CD4-positive, alpha-beta T cell treated with Interleukin-6 for 4 hours (primary cell): ENCODE data around the gene CENPP.
A peak's percentile ranks its signal among the peaks of the same experiment; 100 is the strongest.
"Not testable (repeated sequence)": the region's sequence is repeated elsewhere in the genome, so short reads cannot be mapped to it uniquely, and the experiment has no call there.

Experiments used
- DNase-seq: peaks from one replicate; pipeline ENCODE4 v3.0.0-alpha.2; 2020; ENCODE audit warnings: mixed read lengths

CENPP gene

DNA sequence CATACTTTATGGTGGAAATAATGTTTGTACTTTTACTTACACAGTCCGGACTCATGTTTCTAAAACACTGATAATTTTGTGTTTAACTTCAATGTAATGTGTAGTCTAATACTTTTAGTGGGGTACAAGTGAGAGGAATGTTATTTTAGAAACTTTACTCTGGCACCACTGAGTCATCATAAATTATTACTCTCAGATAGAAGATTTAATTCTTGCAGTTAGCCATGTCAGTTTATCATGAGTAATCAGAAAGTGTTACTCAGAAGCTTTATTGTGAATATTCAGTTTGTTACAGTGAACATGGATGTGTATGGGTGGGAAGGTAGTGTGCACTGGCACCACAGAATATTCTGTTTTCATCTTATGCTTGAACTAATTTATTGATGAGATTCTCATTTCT lies 58.6 kb downstream of the CENPP start:
- no peak for DNase-seq

DNA sequence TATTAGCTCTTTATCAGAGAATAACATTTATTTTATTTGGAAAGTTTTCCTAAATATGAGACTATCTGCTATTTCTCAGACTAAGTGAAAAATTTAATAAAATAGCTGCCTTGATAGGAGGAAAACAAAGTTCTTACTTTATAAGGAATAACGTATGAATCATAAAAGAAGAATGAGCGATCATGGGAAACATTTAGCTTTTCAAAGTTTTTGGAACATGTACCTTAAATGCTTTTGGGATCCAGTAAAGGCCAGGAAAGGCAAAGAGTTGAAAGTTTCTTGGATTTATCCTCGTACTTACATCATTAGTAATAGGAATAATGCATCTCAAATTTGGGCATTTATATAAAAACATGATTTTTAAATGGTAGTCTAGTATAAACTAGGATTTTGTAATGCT lies 59.2 kb downstream of the CENPP start:
- DNase-seq, result no peak

DNA sequence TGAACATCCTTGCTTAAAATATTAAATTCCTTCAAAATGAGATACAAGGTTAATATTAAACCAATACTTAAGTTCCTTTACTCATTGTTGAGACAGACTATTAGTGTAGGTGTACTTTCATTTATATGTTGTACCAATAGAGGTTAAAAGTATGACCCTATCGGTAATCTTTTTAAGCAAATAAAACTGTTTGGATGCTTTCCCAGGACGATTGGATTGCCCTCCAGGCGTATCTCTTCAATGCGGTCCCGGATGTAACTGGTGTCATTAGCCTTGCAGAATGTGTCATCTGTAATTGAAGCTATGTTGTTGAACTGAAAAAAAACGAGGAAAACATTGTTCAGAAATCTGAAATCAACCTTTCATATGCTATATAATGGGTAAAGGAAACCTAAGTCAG lies 59.7 kb downstream of the CENPP start:
- DNase-seq, result no peak

DNA sequence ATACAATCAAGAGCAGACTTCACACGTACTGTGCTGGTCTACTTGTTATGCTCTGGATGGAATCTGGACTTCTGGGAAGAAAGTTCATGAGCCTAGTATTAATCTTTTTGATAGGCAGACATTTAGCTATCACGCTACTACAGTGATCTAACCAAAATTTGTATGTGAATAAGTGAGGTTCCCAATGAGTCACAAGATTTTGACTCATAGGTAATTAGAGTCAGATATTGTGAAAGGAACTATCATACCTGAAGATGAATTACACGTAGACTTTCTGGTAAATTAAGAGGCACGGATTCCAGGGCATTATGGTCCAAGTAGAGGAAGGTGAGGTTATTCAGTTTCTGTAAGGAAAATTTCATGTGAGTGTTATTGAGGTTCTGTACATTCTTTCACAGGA lies 60.2 kb downstream of the CENPP start:
- no peak for DNase-seq

DNA sequence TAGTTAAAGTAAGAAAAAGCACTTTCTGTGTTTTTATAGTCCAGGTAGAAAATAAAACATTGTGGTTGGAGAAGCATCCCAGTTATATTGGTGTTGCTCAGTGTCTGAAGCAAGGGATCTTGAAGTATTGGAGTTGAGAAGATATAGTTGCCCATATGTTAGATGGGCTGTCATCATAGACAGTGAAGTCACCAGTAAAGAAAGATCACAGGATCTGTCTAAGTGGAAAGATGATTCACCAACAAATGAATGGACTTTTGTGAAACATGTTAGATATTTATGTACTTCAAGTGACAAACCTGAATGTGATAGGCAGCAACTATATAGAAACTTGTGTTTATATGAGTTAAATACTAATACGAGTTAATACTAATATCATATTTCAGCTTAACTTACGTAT lies 66.9 kb downstream of the CENPP start:
- DNase-seq, result no peak

DNA sequence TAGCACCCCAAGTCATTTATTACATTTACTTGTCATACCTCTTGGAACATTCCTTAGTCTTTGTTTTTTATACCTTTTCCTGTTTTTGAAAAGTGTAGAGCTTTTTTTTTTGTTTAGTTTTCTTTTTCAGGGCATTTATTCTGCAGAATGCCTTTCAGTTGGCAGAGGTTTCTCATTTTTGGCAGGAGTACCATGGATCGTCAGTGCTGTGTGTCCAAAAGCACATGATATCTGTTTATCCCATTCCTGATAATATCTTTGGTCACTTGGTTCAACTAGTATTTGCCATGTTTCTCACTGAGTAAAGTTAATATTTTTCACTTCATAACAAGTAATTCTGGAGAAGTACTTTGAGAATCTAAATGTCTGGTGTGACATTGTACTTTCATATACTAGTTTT lies 67.9 kb downstream of the CENPP start:
- no peak for DNase-seq

DNA sequence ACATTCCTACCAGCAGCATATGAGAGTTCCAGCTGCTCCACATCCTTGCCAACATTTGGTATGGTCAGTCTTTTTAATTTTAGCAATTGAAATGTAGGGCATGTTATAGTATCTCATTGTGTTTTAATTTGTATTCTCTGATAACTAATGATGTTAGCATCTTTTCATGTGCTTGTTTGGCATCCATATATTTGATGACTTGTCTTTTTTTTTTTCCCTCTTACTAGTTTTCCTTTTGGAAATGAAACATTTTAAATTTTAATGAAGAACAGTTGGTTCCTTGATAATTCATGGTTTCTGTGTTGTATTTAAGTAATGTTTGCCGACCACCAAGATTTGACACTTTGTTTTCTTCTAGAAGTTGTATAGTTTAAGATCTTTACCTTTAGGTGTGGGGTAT lies 69.9 kb downstream of the CENPP start:
- no peak for DNase-seq

DNA sequence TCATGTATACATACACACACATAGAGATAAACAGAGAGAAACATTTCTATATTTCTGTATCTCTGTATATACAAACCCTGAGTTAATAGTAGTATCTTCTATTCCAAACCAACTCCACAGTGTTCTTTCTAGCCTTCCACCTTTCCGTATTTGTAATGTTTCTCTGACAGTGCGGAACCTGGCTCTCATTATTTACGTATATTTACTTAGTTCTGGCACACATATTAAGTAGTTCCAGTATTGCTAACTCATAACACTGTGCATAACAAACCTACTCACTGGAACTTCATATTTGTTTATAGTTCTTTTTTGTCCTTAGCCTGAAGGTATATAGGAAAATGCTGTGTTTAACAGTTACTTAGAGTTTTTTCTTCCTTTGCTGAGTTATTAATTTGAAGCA lies 72.1 kb downstream of the CENPP start:
- DNase-seq, result no peak

DNA sequence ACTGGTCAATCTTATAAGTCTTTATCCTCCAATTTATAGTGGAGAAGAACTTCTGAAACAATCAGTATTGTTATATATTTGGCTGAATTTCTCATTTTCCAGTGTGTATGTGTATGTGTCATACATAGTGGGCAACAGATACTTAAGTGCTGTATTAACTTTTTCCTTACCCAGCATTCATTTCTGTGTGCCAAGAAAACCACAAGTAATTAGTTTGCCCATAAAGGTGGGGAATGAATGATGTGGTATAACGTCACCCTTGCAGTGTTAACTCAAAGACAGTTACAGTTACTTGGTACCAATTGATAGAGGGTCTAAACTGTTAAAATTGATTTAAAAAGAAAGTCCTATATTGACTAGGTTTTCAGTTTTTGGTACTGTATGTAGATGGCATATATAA lies 76.6 kb downstream of the CENPP start:
- DNase-seq, result no peak

DNA sequence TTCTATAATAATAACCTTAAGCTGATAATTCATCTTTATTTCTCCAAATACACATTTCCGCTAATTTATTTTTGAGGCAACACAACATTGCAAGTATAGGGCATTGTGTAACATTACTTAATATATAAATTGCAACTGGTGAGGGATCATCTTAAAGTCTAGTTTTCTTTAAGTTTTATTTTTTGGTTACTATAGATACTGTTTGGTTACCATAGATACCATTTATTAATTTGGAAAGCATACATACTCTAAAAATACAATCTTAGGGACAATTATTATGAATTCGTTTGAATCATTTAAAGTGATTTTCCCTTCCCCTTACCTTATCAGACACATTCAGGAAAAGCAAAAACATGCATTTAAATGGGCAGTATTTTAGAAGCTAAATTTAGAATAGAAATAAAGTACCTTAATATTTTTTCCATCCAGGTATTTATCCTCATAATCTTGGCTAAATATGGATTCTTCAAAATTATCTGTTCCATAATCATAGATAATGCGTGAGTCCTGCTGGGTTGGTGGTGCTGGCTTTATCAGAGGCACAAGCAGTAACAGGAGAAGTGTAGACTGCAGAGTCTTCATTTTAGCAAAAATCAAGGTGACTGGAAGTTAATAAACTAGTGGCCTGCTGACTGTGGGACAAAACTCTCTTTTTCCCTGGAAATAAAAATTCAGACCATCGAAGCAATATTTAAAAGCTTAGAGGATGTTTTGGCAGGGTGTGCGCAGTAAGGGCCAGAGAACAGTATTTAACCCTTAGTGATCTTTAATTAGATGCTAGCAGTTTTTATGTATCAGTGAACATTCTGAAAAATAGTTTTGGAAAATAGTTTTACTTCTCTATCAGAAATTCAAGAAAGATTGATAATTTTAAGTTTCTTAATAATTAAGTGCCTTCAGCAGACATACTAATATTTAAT lies 77.3 kb downstream of the CENPP start:
- no peak for DNase-seq

DNA sequence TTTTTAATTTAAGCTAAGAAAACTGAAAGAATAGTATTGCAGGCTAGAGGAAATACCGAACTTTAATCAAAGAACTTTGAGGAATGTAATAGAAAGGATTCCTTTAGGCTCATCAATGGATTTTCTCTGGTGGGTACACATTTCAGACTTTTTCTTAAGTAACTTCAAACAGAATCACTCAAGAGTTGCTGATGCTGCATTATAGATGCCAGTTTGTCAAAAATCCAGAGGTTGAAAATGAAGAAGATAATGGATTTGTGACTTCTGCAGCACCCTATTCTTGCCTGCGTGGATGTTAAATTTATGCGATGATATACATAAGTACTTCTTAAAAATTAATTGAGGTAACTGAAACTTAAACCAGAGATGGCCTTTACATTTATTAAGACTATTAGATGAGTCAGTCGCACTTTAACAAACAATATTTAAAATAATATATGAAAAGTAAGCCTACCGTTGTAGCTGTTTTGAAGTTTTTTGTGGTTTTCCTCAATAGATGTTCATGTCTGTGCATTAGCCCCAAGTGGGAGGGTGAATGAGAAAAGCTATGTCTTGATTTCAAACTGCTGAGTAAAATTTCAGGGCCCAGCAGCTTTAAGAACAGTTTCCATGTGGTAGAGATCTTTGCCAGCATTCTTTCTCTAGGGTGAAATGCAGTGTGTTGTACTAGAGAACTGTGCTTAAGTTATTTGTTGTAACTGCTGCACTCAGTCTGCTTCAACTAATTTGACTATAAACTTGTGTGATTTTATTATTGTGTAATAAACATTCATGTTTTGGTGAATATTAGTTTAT lies 78.5 kb downstream of the CENPP start, which contains the start of gene OGN:
TSS of gene OGN (minus strand) at position 537 of the 795 bp plus-strand sequence. CDS start 1,171 bp downstream, outside the sequence.
- DNase-seq, result no peak

DNA sequence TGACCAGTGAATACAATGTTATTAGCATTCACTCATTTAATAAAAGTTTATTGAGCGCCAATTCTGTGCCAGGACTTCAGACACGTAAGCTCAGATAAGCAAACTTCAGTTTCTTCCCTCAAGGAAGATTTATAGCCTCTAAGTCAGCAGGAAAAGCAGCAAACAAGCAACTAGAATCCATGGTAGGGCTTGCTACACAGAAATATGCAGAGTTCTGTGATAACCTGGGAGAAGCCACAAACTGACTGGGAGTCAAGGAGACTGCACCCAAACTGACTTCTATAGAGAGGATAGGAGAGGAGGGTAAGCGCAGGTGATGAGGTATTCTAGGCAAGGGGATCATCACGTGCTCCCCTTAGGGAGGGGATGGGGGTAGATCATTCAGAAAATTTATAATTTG lies 80.1 kb downstream of the CENPP start:
- DNase-seq, result no peak

DNA sequence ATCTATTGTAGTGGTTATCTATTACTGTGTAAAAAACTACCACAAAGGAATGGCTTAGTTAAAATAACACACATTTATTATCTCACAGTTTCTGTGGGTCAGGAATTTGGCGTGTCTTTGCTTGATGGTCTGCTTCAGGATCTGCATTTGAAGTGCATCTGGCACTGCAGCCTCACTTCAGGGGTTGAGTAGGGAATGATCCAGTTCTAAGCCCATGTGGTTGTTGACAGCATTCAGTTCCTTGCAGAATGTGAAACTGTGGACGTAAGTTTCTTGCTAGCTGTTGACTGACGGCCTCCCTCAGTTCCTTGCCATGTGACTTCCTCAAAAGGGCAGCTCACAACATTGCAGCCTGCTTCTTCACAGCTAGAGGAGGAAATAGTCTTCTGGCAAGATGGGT lies 80.7 kb downstream of the CENPP start:
- peak; percentile 52 for DNase-seq

DNA sequence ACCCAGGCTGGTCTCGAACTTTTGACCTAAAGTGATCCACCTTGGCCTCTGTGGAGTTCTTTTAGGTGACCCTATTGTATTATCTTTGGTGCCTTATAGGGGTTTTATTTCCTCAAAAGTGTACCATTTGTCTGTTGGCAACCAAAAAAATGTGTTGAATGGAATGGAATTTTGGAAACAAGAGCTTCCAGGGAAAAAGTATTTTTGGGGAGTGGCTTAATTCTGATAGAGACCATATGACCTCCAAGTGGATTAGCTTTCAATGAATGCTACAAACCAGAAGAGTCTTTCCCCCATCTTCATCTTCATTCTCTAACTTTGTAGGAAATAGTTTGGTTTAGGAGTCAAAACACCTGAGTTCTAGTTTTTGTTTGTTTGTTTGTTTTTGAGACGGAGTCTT lies 82.1 kb downstream of the CENPP start:
- DNase-seq, result no peak

DNA sequence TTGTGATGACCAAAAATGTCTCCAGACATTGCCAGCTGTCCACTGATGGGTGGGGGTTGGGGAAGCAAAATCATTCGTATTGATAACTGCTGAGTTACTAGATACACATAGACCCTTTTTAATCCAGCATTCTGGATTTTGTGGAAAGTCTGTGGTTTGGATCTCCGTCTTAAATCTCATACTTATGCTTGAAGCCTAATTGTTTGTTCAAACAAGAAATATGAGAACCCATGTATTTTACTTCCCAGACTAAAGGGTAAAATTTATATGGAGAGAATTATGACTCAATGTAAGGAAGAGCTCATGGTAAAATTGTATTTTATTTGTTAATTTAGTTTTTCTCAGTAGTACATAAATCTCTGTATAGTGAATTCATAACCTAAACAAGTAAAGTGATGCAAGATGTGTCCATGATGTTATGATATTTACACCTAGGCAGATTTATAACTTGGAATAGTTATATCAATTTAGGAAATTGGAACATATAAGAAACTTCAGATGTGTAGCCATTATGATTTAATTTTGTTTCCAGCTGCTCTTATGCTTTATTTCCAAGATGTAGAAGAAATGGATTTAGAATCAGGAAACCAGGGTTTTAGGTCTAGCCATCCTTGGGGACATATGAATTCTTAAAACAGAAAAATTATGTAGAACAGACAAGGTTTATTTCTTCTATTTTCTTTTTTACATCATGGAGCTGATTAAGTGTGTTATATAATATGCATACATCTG lies 83.2 kb downstream of the CENPP start:
- DNase-seq, result no peak

DNA sequence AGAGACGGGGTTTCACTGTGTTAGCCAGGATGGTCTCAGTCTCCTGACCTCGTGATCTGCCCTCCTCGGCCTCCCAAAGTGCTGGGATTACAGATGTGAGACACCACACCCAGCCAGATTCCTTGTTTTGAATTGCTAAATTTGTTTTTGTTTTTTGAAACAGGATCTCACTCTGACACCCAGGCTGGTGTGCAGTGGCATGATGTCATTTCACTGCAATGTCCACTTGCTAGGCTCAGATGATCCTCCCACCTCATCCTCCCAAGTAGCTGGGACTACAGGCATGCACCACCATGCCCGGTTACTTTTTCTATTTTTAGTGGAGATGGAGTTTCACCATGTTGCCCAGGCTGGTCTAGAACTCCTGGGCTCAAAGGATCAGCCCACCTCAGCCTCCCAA lies 85.4 kb downstream of the CENPP start:
- not testable (repeated sequence) for DNase-seq

DNA sequence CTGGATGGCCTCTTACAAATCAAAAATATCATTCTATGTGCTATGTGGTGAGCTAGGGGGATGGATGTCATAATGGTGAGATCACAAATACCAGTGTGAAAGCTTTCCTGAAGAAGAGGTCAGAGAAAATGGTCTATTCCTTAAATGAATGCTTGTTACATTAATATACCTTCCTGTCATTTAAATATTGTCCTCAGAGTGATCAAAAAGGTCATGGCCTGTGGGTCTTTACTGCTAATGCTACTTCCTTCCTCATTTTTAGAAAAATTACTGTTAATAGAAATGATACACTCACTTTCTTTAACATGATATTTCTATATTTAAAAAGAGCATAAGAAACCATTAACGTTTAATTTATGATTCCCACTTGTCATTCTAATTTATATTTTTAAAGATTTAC lies 88.8 kb downstream of the CENPP start:
- DNase-seq, result no peak

DNA sequence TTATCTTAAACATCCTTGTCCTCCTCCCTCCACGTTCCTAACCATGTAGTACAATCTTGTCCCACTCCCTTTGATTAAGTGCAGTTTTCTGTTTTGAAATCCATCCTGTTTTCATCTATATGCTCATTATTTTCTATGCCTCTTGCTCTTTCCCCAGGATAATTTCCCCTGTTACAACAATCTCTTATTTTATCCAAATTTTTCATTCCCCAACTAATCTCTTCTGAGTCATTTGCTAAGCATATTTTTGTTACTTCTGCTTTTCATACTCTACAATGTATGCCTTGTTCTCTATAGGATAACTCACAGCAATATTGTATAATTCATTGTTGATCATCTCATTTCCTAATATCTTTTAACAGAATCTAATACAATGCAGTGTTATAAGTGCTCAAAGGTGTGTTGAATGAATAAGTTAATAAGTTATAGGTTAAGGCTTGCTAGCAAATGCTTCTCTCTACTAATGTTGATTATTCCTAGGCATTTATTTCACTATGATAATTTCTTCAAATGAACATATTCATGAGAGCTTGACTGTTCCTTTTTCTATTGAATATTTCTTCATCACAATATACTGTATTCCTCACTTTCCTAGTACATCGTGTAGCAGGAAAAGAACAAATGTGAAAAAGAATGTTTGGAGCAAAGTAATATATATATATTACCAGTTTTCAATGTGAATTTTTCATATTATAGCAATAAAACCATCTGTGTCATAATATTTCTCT lies 97.0 kb downstream of the CENPP start:
- no peak for DNase-seq

DNA sequence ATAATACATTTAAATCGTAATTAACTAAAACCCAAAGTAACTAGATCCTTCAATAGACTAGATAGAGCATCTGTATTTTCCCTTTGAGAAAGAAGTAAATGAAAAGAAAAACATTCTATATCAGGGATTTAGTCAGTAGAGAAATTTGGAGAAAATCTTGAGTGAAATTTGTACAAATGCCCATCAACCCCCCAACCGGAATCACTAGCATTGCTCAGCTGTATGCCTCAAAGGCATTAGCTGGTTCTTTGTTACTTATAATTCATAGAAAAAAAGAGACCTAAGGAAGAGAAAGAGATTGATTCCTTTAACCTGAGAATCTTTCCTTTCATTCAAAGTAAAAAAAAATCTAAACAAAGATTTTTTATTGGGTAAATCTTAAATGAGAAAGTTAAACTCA lies 97.9 kb downstream of the CENPP start:
- no peak for DNase-seq

DNA sequence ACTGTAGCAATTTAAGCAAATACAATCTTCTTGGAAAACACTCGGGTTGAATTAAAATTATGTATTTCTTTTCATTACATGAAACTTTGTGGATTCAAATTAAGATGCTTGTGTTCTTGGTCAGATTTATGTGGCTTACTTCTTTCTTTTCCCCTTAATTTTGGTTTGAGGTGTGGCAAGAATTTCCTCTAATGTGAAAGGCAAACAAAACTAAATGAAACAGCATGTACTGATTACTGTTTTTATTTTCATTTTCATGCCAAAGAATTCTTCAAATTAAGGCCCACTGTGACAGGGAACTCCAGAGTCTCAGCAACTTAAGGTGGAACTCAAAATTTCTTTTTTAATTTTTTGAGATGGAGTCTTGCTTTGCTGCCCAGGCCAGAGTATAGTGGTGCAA lies 98.6 kb downstream of the CENPP start, which contains the start of gene OMD:
TSS of gene OMD (minus strand) at position 132 of the 400 bp plus-strand sequence. CDS start 6,913 bp downstream, outside the sequence.
- no peak for DNase-seq

DNA sequence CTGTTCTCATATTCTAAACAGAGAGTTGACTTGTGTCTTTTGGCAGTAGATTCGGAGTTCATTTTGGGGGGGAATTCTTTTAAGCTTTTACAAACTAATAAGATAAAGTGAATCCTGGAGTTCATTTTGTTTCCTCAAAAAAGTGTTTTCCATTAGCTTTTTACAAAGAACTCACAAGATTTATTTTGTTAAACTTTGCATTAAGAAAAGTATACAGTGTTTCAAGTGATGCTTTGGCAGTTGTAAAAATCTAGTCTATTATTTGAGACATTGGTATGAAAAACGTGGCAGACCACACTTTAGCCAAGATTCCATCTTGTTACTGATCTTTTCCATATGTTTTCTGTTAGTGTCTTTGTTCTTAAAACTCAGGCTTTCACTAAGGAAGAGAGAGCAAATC lies 99.7 kb downstream of the CENPP start:
- DNase-seq, result no peak

DNA sequence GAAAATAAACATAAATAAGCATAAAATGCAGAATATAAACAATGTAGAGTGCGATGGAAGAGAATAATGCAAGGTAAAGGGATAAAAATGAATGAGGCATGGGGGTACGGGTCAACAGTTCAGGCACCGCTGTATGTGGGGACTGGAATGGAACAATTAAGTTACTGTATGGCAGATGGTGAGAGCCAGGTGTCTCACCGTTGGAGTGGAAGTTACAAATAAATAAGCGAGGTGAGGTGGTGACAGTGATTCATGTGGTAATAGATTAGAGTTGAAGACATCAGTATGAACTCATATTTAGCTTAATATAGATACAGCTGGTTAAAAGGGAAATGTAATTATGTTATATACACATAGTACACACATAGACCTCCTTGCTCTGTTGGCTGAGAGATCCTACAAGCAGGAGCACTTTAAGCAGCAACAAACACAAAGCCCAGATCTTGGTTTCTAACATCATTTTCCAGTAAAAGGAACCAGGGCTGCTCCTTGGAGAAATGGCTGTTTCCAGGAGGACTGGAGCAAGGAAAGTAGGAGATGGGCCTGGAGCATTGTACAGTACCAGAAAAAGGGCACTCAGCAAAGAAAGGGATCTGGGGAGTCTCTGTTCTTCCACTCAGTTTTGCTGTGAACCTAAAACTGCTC lies 100.9 kb downstream of the CENPP start:
- no peak for DNase-seq
